HG02973 (cell line): ENCODE data around the gene RTCA.
"Not testable (repeated sequence)": the region's sequence is repeated elsewhere in the genome, so short reads cannot be mapped to it uniquely, and the experiment has no call there.

ENCODE experiments used
- ATAC-seq: cut with Tn5 transposase; IDR thresholded peaks from one replicate; pipeline ENCODE4 v1.9.1; 2021; ENCODE audit warnings: moderate library complexity; ENCODE audit not compliant: unreplicated experiment

RTCA gene

GRCh38 chr1:100305954-100306353, 39.9 kb downstream of the RTCA start:
- ATAC-seq = no peak

GRCh38 chr1:100306735-100307313, 40.8 kb downstream of the RTCA start:
- no peak for ATAC-seq

- ATAC-seq = peak; percentile 71
Observed at GRCh38 chr1:100308777-100309176, 42.8 kb downstream of the RTCA start.

DNA sequence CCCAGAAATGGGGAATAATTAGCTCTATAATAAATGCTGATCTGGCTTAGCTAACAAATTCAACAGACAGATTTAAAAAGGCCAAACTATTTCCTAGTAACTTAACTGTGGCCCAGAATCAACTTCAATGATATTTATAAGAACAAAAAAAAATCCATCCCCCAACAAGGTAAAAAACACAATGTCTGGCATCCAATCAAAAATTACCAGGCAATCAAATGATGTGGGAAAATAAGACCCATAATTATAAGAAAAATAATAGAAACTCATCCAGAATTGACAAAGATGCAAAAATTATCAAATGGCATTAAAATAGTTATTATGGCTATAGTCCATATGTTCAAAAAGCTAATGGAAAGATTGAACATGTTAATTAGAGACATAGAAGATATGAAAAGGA, 43.8 kb downstream of the RTCA start:
- ATAC-seq = no peak

DNA sequence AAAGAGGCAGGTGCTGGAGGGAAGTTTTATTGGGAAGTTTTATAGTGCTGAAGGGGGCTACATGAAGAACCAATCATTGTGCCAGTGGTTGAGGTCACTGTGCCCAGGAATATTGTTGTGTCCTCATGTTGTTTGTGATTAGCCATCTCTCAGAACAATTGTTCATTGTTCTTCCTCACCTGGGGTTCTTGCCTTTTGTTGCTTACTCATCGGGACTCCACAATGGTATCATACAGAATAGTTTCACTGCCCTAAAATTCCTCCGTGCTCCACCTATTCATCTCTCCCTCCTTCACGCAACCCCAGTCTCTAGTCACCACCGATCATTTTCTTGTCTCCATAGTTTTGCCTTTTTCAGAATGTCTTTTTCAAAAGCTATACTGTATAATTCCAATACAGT, 47.4 kb downstream of the RTCA start:
- ATAC-seq = no peak

GRCh38 chr1:100316622-100317021, 50.6 kb downstream of the RTCA start:
- ATAC-seq = no peak

DNA sequence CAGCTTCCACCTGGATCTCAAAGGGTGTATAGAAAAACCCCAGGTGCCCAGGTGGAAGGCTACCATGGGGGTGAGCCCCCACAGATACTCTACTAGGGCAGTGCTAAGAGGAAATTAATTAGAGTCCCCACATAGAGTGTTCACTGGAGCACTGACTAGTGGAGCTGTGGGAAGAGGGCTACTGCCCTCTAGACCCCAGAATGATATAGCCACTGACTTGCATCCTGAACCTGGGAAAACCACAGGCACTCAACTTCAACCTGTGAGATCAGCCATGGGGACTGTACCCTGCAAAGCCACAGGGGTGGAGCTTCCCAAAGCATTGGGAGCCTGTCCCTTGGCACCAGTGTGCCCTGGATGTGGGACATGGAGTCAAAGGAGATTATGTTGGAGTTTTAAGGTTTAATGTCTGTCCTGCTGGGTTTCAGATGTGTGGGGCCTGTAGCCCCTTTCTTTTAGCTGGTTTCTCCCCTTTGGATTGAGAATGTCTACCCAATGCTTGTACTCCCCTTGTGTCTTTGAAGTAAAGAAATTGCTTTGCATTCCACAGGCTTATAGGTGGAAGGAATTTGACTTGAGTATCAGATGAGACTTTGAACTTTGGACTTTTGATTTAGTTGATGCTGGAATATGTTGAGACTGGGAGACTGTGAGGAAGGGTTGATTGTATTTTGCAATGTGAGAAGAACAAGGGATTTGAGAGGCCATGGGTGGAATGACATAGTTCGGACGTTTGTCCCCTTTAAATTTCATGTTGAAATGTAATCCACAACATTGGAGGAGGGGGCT, 54.5 kb downstream of the RTCA start:
- ATAC-seq = no peak

DNA sequence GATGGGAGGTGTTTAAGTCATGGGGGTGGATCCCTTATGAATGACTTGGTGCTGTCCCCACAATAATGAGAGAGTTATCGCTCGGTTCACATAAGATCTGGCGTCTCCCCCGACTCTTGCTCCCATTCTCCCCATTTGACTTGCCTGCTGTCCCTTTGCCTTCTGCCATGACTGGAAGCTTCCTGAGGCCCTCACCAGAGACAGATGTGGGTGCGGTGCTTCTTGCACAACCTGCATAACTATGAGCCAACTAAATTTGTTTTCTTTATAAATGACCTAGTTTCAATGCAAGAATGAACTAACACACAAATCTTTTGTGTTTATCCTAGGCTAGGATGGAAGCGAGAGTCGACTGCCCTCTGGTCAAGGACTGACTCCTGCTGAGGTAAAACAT, 55.1 kb downstream of the RTCA start:
- ATAC-seq = no peak

- no peak for ATAC-seq
Observed at GRCh38 chr1:100321506-100321905, 55.5 kb downstream of the RTCA start.

- ATAC-seq = peak; percentile 58
Observed at GRCh38 chr1:100322436-100323211, 56.6 kb downstream of the RTCA start.

- ATAC-seq = no peak
Observed at GRCh38 chr1:100323419-100324106, 57.5 kb downstream of the RTCA start.

DNA sequence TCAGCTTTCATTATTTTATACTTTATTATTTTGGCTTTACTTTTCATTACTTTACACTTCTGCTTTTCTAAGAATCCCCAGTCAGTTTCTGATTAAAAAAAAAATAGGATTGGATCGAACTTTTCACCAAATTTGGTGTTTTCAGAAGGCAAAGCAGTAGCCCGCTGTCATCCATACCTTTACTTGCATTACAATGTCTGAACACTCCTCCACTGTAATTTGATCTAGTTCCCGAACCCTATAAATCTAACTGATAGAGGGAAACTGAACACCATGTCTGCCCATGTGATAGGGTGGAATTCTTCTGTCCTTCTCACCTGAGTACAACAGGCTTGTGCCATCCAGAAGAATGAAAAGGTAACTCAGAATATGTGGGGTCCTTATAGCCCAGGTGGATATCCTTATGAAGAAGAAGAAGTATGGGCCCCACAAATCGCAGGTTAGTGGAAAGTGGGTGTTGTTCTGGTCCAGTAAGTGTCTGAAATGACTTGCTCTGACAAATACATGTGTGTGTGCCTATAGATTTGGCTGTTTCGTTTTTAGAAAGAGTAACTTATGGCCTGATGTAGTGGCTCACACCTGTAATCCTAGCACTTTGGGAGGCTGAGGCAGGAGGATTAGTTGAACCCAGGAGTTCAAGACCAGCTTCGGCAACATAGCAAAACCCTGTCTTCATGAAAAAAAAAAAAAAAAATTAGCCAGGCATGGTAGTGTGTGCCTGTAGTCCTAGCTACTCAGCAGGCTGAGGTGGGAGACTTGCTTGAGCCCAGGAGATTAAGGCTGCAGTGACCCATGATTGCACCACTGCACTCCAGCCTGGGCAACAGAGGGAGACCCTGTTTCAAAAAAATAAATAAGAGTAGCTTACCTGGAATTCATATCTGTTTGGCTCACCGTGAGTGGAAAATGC, 59.7 kb downstream of the RTCA start:
- ATAC-seq = no peak

GRCh38 chr1:100326325-100326670, 60.3 kb downstream of the RTCA start:
- not testable (repeated sequence) for ATAC-seq

DNA sequence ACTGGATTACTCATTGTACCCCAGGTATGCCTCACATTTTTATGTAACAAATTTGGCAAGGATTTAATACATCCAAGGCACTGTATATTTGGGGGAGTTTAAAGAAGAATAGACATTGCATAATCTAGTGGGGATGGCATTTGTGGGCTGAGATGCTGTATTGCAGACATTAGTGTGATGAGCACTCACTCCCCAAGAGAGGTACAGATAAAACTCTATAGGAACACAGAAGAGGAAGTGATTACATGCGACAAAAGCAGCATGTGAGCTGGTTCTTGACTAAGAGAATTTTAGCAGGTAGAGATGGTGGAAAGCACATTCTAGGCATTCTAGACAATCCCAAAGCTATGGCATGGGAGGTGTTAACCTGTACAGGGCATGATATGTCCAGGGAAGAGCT, 62.1 kb downstream of the RTCA start:
- ATAC-seq = no peak

DNA sequence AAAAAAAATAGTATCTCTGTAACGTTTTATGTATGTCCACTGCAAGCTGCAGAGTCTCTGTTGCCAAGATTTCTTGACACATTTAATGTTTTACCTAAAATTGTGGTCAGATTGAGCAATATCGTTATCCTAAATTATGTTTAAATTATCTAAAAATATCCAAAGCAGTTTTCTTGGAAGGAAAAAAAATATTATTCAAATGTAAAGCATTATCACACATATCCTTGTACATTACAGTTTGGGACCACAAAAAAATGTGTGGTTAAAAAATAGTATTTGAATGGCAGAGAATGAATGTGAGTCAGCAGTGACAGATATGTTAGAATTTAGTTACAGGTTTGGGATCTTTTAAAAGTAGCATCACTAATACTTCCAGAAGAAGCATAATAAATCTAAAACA, 65.1 kb downstream of the RTCA start:
- ATAC-seq = not testable (repeated sequence)

DNA sequence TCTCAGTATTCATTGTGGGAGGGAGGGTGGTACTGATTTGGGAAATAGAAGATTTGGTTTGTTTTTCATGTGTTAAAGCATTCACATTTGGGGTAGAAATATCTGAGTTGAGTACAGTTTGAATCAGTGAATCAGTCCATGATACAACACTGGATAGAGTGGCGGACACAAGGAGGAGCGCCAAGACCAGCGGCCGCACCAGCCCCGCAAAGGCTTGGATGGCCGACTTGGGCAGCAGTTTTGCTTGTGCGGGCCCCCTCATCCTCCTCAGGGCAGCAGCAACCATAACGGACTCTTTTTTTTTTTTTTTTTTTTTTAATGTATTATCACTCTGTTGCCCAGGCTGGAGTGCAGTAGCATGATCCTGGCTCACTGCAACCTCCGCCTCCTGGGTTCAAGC, 66.3 kb downstream of the RTCA start:
- no peak for ATAC-seq

DNA sequence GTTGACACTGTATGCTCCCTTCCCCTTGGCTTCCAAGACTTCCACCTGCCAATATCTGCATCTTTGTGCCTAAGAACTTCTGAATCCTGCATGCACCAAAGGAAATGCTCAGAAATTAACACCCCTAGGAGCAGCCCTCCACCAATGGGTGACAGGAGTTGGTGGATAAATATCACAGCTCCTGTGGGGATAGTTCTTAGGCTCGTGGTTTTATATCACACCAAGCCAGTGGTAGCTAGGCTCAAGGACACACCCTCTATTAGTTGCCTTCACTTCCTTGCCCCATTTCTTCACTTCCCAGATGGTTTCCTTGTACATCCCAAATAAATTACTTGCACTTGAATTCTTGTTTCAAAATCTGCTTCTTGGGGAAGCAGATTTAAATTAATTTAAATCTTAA, 69.4 kb downstream of the RTCA start:
- no peak for ATAC-seq

DNA sequence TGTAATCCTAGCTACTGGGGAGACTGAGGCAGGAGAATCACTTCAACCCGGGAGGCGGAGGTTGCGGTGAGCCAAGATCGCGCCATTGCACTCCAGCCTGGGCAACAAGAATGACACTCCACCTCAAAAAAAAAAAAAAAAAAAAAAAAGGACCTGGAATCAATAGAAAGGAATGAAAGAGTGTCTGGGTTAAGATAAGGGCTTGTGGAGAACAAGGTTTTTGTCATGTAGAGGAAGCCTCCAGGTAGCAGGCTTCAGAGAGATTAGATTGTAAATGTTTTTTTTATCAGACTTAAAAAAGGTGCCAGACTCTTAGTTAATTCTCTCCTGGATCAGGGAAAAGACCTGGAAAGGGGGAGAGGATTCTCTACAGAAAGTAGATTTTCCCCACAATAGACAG, 71.9 kb downstream of the RTCA start:
- not testable (repeated sequence) for ATAC-seq

GRCh38 chr1:100339735-100340134, 73.7 kb downstream of the RTCA start:
- ATAC-seq = not testable (repeated sequence)

DNA sequence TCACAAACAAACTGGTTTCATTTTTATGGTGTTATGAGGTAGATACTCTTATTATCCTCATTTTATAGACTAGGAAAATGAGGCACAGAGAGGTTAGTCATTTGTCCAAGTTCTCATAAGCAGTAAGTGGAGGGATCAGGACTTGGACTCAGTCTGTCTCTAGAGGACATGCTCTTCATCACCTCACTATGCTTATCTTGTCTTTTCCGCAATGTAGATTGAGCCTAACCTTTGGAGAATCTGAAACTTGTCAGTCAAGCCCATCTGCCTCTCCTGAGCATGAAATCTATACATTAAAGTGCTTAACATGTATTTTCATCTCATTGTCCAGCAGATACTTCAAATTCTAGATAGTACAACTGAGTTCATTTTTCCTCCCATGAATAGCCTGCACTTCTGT, 74.5 kb downstream of the RTCA start:
- ATAC-seq = no peak
